ENCODE data around the gene UCK1.

Gene UCK1

GRCh38 chr9:131530920-131531832, at the start of gene UCK1:
Gene UCK1 (minus strand): TSS chr9:131531263. CDS start chr9:131531174, 89 bp downstream.
- H3K9me3 Mint-ChIP-seq, result no peaks in the 10 kb centered on the region
- ATAC-seq (peak; percentile 96), DNase-seq (peak; percentile 68 to 74)
- H3K27me3 Mint-ChIP-seq, result no peaks in the 10 kb centered on the region
- peak within 1 kb of the TSS; percentile 85 to 88 for H3K4me3 Mint-ChIP-seq
- peak within 1 kb of the TSS; percentile 69 to 76 for H3K27ac Mint-ChIP-seq
- peaks cover 40% of the 10 kb centered on the region for H3K4me1 Mint-ChIP-seq

- Mint-ChIP-seq H3K27ac (peak overlapping the region in 1 of 2 donors; percentile 65), H3K27me3 (no peaks in the 10 kb centered on the region), H3K4me1 (peaks cover 61% of the 10 kb centered on the region), H3K9me3 (no peaks in the 10 kb centered on the region), H3K4me3 (no peak overlapping the region)
- ATAC-seq, result no peak
- no peak for DNase-seq
These were observed 49.3 kb upstream of the UCK1 start for GRCh38 chr9:131580358-131580757.

- Mint-ChIP-seq H3K4me1 (peaks cover 55% of the 10 kb centered on the region), H3K4me3 (peak overlapping the region in 1 of 2 donors; percentile 77), H3K27me3 (no peaks in the 10 kb centered on the region), H3K9me3 (no peaks in the 10 kb centered on the region), H3K27ac (peak overlapping the region in 1 of 2 donors; percentile 65)
- ATAC-seq (no peak), DNase-seq (no peak)
These were observed 48.7 kb upstream of the UCK1 start for GRCh38 chr9:131579789-131580211.

GRCh38 chr9:131578731-131579504, 47.9 kb upstream of the UCK1 start:
- H3K4me3 Mint-ChIP-seq, result peak overlapping the region; percentile 75 to 77

GRCh38 chr9:131578021-131578420, 47.0 kb upstream of the UCK1 start:
- Mint-ChIP-seq H3K27me3 (no peaks in the 10 kb centered on the region), H3K4me3 (peak overlapping the region; percentile 54 to 77), H3K9me3 (no peaks in the 10 kb centered on the region), H3K4me1 (peaks cover 39% of the 10 kb centered on the region), H3K27ac (peak overlapping the region; percentile 92 to 93)
- ATAC-seq, result no peak
- DNase-seq, result no peak

More at GRCh38 chr9:131578731-131579504, 47.9 kb upstream of the UCK1 start:
- peak; percentile 50 to 67 for DNase-seq
- no peaks in the 10 kb centered on the region for H3K27me3 Mint-ChIP-seq
- H3K4me1 Mint-ChIP-seq, result peaks cover 48% of the 10 kb centered on the region
- peak overlapping the region; percentile 93 to 96 for H3K27ac Mint-ChIP-seq
- H3K9me3 Mint-ChIP-seq, result no peaks in the 10 kb centered on the region
- ATAC-seq, result peak; percentile 90

- DNase-seq (no peak), ATAC-seq (no peak)
- no peaks in the 10 kb centered on the region for H3K27me3 Mint-ChIP-seq
- peaks cover 37% of the 10 kb centered on the region for H3K4me1 Mint-ChIP-seq
- H3K4me3 Mint-ChIP-seq, result peak overlapping the region in 1 of 2 donors; percentile 77
- H3K27ac Mint-ChIP-seq, result peak overlapping the region; percentile 92 to 93
- H3K9me3 Mint-ChIP-seq, result no peaks in the 10 kb centered on the region
These were observed 46.2 kb upstream of the UCK1 start for GRCh38 chr9:131577005-131578000.

GRCh38 chr9:131575946-131576853, 45.1 kb upstream of the UCK1 start:
- Mint-ChIP-seq H3K27me3 (no peaks in the 10 kb centered on the region), H3K4me3 (no peak overlapping the region), H3K4me1 (peaks cover 37% of the 10 kb centered on the region), H3K27ac (peak overlapping the region in 1 of 2 donors; percentile 79), H3K9me3 (no peaks in the 10 kb centered on the region)
- DNase-seq, result no peak
- ATAC-seq, result no peak

- peak overlapping the region in 1 of 2 donors; percentile 19 for H3K27ac Mint-ChIP-seq
- no peak overlapping the region for H3K4me3 Mint-ChIP-seq
- no peaks in the 10 kb centered on the region for H3K27me3 Mint-ChIP-seq
- DNase-seq, result no peak
- H3K4me1 Mint-ChIP-seq, result peaks cover 36% of the 10 kb centered on the region
- ATAC-seq, result no peak
- no peaks in the 10 kb centered on the region for H3K9me3 Mint-ChIP-seq
These were observed 43.9 kb upstream of the UCK1 start for GRCh38 chr9:131574730-131575640.

- no peak for ATAC-seq
- peaks cover 4% of the 10 kb centered on the region for H3K4me1 Mint-ChIP-seq
- no peaks in the 10 kb centered on the region for H3K9me3 Mint-ChIP-seq
- no peak overlapping the region for H3K4me3 Mint-ChIP-seq
- no peaks in the 10 kb centered on the region for H3K27me3 Mint-ChIP-seq
- H3K27ac Mint-ChIP-seq, result no peak overlapping the region
- no peak for DNase-seq
These were observed 36.8 kb upstream of the UCK1 start for GRCh38 chr9:131567910-131568309.

- DNase-seq (no peak), ATAC-seq (no peak)
- peaks cover 4% of the 10 kb centered on the region for H3K4me1 Mint-ChIP-seq
- no peaks in the 10 kb centered on the region for H3K27me3 Mint-ChIP-seq
- H3K4me3 Mint-ChIP-seq, result no peak overlapping the region
- H3K9me3 Mint-ChIP-seq, result no peaks in the 10 kb centered on the region
- H3K27ac Mint-ChIP-seq, result no peak overlapping the region
These were observed 35.1 kb upstream of the UCK1 start for GRCh38 chr9:131566158-131566557.

GRCh38 chr9:131565369-131565768, 34.3 kb upstream of the UCK1 start:
- Mint-ChIP-seq H3K27ac (no peak overlapping the region), H3K27me3 (no peaks in the 10 kb centered on the region), H3K9me3 (no peaks in the 10 kb centered on the region), H3K4me3 (no peak overlapping the region), H3K4me1 (peaks cover 4% of the 10 kb centered on the region)
- no peak for ATAC-seq
- no peak for DNase-seq

- Mint-ChIP-seq H3K4me3 (no peak overlapping the region), H3K27me3 (no peaks in the 10 kb centered on the region), H3K27ac (no peak overlapping the region), H3K9me3 (no peaks in the 10 kb centered on the region), H3K4me1 (no peaks in the 10 kb centered on the region)
- no peak for DNase-seq
- ATAC-seq, result no peak
These were observed 31.2 kb upstream of the UCK1 start for GRCh38 chr9:131562032-131562959.
